Progenitor cell of endocrine pancreas (in vitro differentiated cells): ENCODE results near the gene APBB1. TPM values are rescaled to one million over a fixed set of nuclear protein-coding genes. Genes with fewer than 3 reads are reported as not detected.

ENCODE experiments used
- DNase-seq: peaks from one replicate; pipeline ENCODE4 v3.0.0; 2021; ENCODE audit warnings: low spot score; ENCODE audit not compliant: unreplicated experiment
- H3K27ac Mint-ChIP-seq: 2 replicates; pipeline ENCODE4 v1.8.0; 2021; ENCODE audit warnings: mild to moderate bottlenecking, moderate library complexity, mixed read lengths
- H3K27me3 Mint-ChIP-seq: 2 replicates; pipeline ENCODE4 v1.8.0; 2021; ENCODE audit warnings: mixed read lengths
- H3K36me3 Mint-ChIP-seq: 2 replicates; pipeline ENCODE4 v1.8.0; 2022; ENCODE audit warnings: mixed read lengths; ENCODE audit not compliant: insufficient read depth
- H3K4me1 Mint-ChIP-seq: 2 replicates; pipeline ENCODE4 v1.8.0; 2021; ENCODE audit warnings: low read depth, mixed read lengths
- H3K4me3 Mint-ChIP-seq: 2 replicates; pipeline ENCODE4 v1.8.0; 2021; ENCODE audit warnings: low read depth, mild to moderate bottlenecking, moderate library complexity, mixed read lengths
- H3K9me3 Mint-ChIP-seq: 2 replicates; pipeline ENCODE4 v1.8.0; 2021; ENCODE audit warnings: low read depth, mixed read lengths
- CTCF ChIP-seq: fragments of 200-600 bp; sonication (generic); IDR thresholded peaks from one replicate; pipeline ENCODE4 v1.5.0; 2021; ENCODE audit warnings: antibody characterized with exemption, mild to moderate bottlenecking; ENCODE audit not compliant: unreplicated experiment
- long read RNA-seq: library from polyadenylated mRNA; unstranded; transcript quantifications from one replicate; pipeline ENCODE4 v2.0.0, GENCODE V29; 2020
- total RNA-seq: library from RNA; stranded (reverse); gene quantifications from 2 replicates; pipeline ENCODE4 v1.2.1, GENCODE V29; 2021

The APBB1 gene
- total RNA-seq: 64.2 and 71.4 TPM in 2 replicates
- long read RNA-seq, transcript APBB1-201 (14 exons, 2,636 nt): major isoform, 22 of 40 reads
- long read RNA-seq, partial matches to known transcripts: 6 of 40 reads
- long read RNA-seq, other reads (novel, unspliced or antisense): 6 of 40 reads

DNA sequence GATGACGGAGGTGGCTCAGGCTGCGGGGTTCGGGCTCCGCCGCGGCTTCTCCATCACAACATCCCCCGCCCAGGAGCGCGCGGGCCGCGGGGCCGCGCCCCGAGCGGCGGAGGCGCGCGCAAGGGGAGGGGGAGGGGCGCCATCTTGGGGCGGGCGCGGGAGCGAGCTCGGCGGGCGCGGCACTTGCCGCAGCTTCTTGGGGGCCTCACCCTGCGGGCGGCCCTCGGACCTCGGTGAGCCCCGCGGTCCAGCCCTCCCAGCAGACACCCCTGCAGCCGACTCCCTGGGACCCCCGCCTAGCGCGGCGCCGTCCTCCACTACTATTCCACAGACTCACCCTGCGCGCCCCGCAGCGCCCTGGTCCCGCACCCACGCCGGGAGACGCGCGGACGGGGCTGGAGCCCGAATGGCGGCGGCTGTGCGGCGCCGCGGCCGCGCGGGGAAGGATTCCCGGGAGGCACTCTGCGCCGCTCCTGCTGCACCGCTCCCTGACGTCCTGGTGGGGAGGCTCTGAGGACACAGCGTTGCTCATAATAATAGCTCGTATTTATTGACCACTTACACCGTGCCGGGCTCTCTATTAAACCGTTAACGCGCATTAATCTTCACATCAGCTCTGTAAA, at the start of gene APBB1:
Gene APBB1, minus strand, starts transcription at position 86 of the 623 bp plus-strand sequence. CDS start 7,747 bp downstream, outside the sequence.
- Mint-ChIP-seq H3K4me3 (peak within 1 kb of the TSS; percentile 78), H3K36me3 (no peaks in the 10 kb centered on the region), H3K27ac (peak within 1 kb of the TSS; percentile 76), H3K9me3 (no peaks in the 10 kb centered on the region), H3K4me1 (peaks cover 2% of the 10 kb centered on the region), H3K27me3 (peaks cover 26% of the 10 kb centered on the region)
- TF ChIP-seq CTCF: peak; percentile 31
- peak; percentile 55 for DNase-seq

DNA sequence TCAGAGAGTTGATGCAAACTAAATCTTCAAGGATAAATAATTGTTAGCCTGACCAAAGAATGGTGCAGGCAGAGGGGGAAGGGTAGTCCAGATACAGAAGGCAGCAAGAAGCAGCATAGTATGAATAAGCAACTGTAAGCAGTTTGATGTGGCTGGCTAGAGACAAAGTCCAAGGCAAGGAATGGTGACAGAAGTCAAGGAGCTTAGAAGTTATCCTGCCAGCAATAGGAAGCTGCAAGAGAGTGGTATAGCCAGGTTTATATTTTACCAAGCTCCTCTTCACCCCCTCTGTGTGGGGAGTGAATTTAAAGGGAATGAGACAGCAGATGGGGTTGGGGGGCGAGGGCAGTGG, 40.2 kb upstream of the APBB1 start:
- H3K27ac Mint-ChIP-seq: peak overlapping the region; percentile 51

DNA sequence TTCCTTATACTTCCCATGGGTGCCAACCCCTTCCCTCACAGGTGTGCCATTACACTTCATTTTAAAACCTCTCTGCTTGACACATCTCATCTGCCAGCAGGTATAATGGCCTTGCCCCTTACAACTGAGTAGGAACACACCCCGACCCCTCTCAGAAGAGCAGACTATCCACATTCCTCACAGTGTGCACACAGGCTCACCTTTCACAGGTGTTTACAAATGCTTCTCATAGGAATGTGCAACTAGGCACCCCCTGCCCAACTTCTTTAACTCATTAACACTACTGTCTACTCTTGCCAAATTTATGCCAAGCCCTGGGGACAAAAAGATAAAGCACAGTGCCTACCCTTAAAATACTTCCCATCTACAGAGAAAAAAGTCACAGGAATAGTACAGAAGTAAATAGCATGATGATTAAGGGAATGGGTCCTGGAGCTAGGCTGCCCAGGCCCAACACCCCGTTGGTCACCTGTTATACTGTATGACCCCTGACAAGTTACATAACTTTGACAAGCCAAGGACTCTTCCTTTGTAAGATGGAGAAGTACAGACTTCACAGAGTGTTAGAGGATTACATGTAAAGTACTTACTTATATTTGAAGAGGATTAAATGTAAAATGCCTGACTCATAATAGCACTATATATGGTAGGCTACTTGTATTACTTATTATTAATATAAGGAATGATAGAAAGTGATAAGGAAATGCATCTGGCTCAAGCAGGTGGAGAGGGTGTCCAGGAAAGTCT, 39.6 kb upstream of the APBB1 start:
- Mint-ChIP-seq H3K27me3 (no peaks in the 10 kb centered on the region), H3K9me3 (no peaks in the 10 kb centered on the region), H3K36me3 (peaks cover 8% of the 10 kb centered on the region), H3K4me1 (peaks cover 18% of the 10 kb centered on the region), H3K27ac (peak overlapping the region; percentile 90), H3K4me3 (peak overlapping the region; percentile 33)
- no peak for TF ChIP-seq CTCF
- no peak for DNase-seq

More for the DNA sequence above, 40.2 kb upstream of the APBB1 start:
- Mint-ChIP-seq H3K4me1 (peaks cover 18% of the 10 kb centered on the region), H3K36me3 (peaks cover 9% of the 10 kb centered on the region), H3K27me3 (no peaks in the 10 kb centered on the region), H3K9me3 (no peaks in the 10 kb centered on the region), H3K4me3 (no peak overlapping the region)
- TF ChIP-seq CTCF: no peak
- no peak for DNase-seq

DNA sequence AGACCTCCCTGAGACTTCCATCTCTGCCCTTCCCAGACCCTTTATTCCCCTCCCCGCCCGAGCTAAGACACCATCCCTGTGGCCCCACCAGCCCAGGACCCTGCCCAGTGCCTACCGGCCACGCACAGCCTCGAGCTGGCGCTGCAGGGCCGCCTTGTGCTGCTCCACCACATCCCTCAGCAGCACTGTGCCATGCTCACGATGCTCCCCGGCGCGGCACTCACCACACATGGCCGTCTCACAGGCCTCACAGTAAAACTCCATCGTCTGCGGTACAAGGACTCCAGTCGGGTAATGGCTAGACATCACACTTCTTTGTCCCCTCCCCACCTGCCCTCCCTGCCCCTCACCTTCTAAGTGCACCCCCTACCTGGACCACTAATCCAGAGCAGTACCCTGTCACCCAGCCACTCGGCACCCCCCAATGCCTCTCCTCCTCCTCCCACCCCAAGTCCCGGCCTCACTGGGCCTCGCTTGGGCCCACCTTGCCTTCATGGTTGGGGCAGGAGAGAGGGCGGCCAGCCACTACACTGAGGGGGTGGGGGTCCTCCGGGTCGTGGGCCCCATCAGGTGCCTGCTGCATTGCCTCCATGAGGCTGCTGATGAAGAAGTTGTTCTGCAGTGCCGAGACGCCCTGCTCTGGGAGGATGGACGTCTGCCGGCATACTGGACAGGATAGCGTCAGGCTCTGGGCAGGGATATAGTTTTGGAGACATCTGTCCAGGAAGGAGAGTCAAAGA, 38.9 kb upstream of the APBB1 start:
- Mint-ChIP-seq H3K27me3 (no peaks in the 10 kb centered on the region), H3K9me3 (no peaks in the 10 kb centered on the region), H3K27ac (peak overlapping the region; percentile 90), H3K4me1 (peaks cover 18% of the 10 kb centered on the region), H3K4me3 (no peak overlapping the region), H3K36me3 (peaks cover 8% of the 10 kb centered on the region)
- TF ChIP-seq CTCF: no peak
- DNase-seq: no peak
